ENCODE results near the gene VCL. TPM values are rescaled to one million over a fixed set of nuclear protein-coding genes. Genes with fewer than 3 reads are reported as not detected.

The VCL gene
- total RNA-seq, 1 donor from 2014 or later = 42.1 TPM

- Mint-ChIP-seq H3K27ac (ENCODE audit: unreplicated experiment) (no peak overlapping the region), H3K4me3 (ENCODE audit: unreplicated experiment) (no peak overlapping the region), H3K9me3 (ENCODE audit: unreplicated experiment) (no peaks in the 10 kb centered on the region), H3K27me3 (ENCODE audit: unreplicated experiment) (peaks cover 2% of the 10 kb centered on the region), H3K4me1 (ENCODE audit: low read depth, unreplicated experiment) (no peaks in the 10 kb centered on the region), H3K36me3 (ENCODE audit: unreplicated experiment) (peaks cover 5% of the 10 kb centered on the region)
- DNase-seq = no peak
- TF ChIP-seq, protein P1, sequence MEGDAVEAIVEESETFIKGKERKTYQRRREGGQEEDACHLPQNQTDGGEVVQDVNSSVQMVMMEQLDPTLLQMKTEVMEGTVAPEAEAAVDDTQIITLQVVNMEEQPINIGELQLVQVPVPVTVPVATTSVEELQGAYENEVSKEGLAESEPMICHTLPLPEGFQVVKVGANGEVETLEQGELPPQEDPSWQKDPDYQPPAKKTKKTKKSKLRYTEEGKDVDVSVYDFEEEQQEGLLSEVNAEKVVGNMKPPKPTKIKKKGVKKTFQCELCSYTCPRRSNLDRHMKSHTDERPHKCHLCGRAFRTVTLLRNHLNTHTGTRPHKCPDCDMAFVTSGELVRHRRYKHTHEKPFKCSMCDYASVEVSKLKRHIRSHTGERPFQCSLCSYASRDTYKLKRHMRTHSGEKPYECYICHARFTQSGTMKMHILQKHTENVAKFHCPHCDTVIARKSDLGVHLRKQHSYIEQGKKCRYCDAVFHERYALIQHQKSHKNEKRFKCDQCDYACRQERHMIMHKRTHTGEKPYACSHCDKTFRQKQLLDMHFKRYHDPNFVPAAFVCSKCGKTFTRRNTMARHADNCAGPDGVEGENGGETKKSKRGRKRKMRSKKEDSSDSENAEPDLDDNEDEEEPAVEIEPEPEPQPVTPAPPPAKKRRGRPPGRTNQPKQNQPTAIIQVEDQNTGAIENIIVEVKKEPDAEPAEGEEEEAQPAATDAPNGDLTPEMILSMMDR (IDR thresholded peaks at IDR 0.05; ENCODE audit: partially characterized antibody, unreplicated experiment) = no peak
These were observed 65.3 kb downstream of the VCL start for GRCh38 chr10:74063256-74063655.

DNA sequence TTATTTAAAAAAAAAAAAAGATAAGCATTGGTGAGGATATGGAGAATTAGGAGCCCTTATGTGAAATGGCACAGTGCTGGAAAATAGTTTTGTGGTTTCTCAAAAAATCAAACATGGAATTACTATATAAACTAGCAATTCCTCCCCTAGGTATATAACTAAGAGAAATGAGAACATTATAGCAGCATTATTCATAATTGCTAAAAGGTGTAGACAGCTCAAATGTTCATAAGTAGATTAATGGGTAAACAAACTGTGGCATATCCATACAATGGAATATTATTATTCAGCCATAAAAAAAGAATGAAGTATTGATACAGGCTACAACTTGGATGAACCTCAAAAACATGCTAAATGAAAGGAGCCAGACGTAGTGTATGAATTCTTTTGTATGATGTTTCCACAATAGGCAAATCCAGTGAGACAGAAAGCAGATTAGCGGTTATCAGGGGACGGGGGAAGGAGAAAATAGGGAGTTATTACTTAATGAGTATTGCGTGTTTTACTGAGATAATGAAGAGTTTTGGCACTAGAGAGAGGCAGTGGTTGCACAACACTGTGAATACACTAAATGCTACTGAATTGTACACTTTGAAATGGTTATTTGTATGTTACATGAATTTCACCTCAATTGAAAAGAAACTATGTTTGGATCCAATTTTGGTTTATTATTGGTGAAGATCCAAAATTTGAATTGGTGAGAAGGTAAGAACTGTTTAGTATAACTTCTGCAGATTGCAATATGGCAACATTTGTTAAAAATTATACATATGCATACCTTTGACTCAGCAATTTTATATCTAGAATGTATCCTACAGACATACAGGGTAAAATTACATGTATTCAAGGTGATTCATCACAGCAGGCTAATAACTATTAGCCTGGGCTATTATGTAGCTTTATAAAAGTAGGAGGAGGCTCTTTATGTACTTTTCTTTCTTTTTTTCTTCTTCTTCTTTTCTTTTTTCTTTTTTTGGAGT lies 69.7 kb downstream of the VCL start:
- TF ChIP-seq, protein P1 (IDR thresholded peaks at IDR 0.05; ENCODE audit: partially characterized antibody, unreplicated experiment) = no peak
- no peaks in the 10 kb centered on the region for H3K4me1 Mint-ChIP-seq (ENCODE audit: low read depth, unreplicated experiment)
- H3K9me3 Mint-ChIP-seq (ENCODE audit: unreplicated experiment) = no peaks in the 10 kb centered on the region
- H3K27me3 Mint-ChIP-seq (ENCODE audit: unreplicated experiment) = no peaks in the 10 kb centered on the region
- no peak overlapping the region for H3K4me3 Mint-ChIP-seq (ENCODE audit: unreplicated experiment)
- H3K36me3 Mint-ChIP-seq (ENCODE audit: unreplicated experiment) = peaks cover 5% of the 10 kb centered on the region
- DNase-seq = no peak
- no peak overlapping the region for H3K27ac Mint-ChIP-seq (ENCODE audit: unreplicated experiment)

- no peaks in the 10 kb centered on the region for H3K36me3 Mint-ChIP-seq (ENCODE audit: unreplicated experiment)
- no peaks in the 10 kb centered on the region for H3K9me3 Mint-ChIP-seq (ENCODE audit: unreplicated experiment)
- no peak overlapping the region for H3K4me3 Mint-ChIP-seq (ENCODE audit: unreplicated experiment)
- TF ChIP-seq, protein P1 (IDR thresholded peaks at IDR 0.05; ENCODE audit: partially characterized antibody, unreplicated experiment) = no peak
- H3K27me3 Mint-ChIP-seq (ENCODE audit: unreplicated experiment) = no peaks in the 10 kb centered on the region
- no peaks in the 10 kb centered on the region for H3K4me1 Mint-ChIP-seq (ENCODE audit: low read depth, unreplicated experiment)
- no peak for DNase-seq
- no peak overlapping the region for H3K27ac Mint-ChIP-seq (ENCODE audit: unreplicated experiment)
These were observed 73.2 kb downstream of the VCL start for GRCh38 chr10:74071157-74071556.

DNA sequence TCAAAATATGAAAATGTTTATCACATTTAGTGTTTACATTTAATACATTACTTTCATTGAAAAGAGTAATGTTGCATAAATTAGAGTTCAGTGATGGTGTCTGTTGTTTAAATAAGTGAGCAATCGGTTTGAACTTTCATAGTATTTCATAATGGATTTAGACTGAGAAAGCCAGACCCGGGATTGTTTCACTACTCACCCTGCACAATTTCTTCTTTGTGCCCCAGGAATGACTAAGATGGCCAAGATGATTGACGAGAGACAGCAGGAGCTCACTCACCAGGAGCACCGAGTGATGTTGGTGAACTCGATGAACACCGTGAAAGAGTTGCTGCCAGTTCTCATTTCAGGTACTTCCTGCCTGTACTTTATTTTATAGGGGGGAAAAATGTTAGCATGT lies 74.6 kb downstream of the VCL start:
- Mint-ChIP-seq H3K9me3 (ENCODE audit: unreplicated experiment) (no peaks in the 10 kb centered on the region), H3K4me1 (ENCODE audit: low read depth, unreplicated experiment) (no peaks in the 10 kb centered on the region), H3K27me3 (ENCODE audit: unreplicated experiment) (no peaks in the 10 kb centered on the region), H3K36me3 (ENCODE audit: unreplicated experiment) (no peaks in the 10 kb centered on the region), H3K4me3 (ENCODE audit: unreplicated experiment) (no peak overlapping the region), H3K27ac (ENCODE audit: unreplicated experiment) (no peak overlapping the region)
- DNase-seq = no peak
- TF ChIP-seq, protein P1 (IDR thresholded peaks at IDR 0.05; ENCODE audit: partially characterized antibody, unreplicated experiment) = no peak

DNA sequence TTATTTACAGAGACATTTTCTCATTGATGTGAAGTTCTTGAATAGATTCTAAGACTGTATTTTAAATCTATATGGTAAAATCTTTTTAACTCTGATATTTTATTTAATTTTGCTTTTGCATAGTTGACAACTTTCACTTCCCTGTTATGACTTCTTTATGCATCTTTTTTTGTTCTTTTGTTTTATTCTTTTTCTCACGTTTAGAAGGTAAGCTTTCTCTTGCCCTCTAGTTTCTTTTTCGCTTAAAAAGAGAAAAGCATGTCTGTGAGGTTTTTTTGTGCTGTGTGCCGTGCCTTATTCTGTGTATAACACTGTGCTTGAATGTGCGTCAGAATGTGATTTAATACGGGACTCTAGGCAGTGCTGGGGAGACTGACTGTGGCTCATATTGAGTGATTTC lies 78.0 kb downstream of the VCL start:
- H3K27ac Mint-ChIP-seq (ENCODE audit: unreplicated experiment) = no peak overlapping the region
- H3K27me3 Mint-ChIP-seq (ENCODE audit: unreplicated experiment) = no peaks in the 10 kb centered on the region
- no peaks in the 10 kb centered on the region for H3K9me3 Mint-ChIP-seq (ENCODE audit: unreplicated experiment)
- no peak for DNase-seq
- H3K36me3 Mint-ChIP-seq (ENCODE audit: unreplicated experiment) = no peaks in the 10 kb centered on the region
- H3K4me1 Mint-ChIP-seq (ENCODE audit: low read depth, unreplicated experiment) = no peaks in the 10 kb centered on the region
- H3K4me3 Mint-ChIP-seq (ENCODE audit: unreplicated experiment) = no peak overlapping the region
- TF ChIP-seq, protein P1 (IDR thresholded peaks at IDR 0.05; ENCODE audit: partially characterized antibody, unreplicated experiment) = no peak

All from glutamatergic neuron (in vitro differentiated cells).